ENCODE measurements around the gene SYNE2.

The SYNE2 gene

GRCh38 chr14:63926641-63927040 is 73.8 kb downstream of the SYNE2 start:
- DNase-seq (ENCODE audit: low read depth, low spot score), result no peak
- CTCF ChIA-PET, result interaction anchor here (1.6 kb wide), 1 partner anchor 12 kb away, joined by 3 read pairs; no protein-coding TSS in a partner anchor
- POLR2A ChIA-PET, result no interaction called here
- H3K4me3 ChIP-seq (ENCODE audit: low read depth, low read length), result no peak overlapping the region
- TF ChIP-seq CTCF (IDR thresholded peaks at IDR 0.05; ENCODE audit: insufficient read depth, low read length, missing control alignments), result no peak

- CTCF ChIA-PET, result no interaction called here
- POLR2A ChIA-PET, result no interaction called here
- H3K4me3 ChIP-seq (ENCODE audit: low read depth, low read length), result no peak overlapping the region
- DNase-seq (ENCODE audit: low read depth, low spot score), result no peak
- TF ChIP-seq CTCF (IDR thresholded peaks at IDR 0.05; ENCODE audit: insufficient read depth, low read length, missing control alignments), result no peak
Observed at GRCh38 chr14:63928744-63929174, 76.0 kb downstream of the SYNE2 start.

GRCh38 chr14:63933110-63933509 is 80.3 kb downstream of the SYNE2 start:
- H3K4me3 ChIP-seq (ENCODE audit: low read depth, low read length), result no peak overlapping the region
- TF ChIP-seq CTCF (IDR thresholded peaks at IDR 0.05; ENCODE audit: insufficient read depth, low read length, missing control alignments), result no peak
- ChIA-PET CTCF (no interaction called here), POLR2A (no interaction called here)
- no peak for DNase-seq (ENCODE audit: low read depth, low spot score)

- no peak overlapping the region for H3K4me3 ChIP-seq (ENCODE audit: low read depth, low read length)
- ChIA-PET CTCF (interaction anchor here (0.6 kb wide), 1 partner anchor 370 kb away, joined by 4 read pairs; no protein-coding TSS in a partner anchor), POLR2A (no interaction called here)
- no peak for TF ChIP-seq CTCF (IDR thresholded peaks at IDR 0.05; ENCODE audit: insufficient read depth, low read length, missing control alignments)
- DNase-seq (ENCODE audit: low read depth, low spot score), result no peak
Observed at GRCh38 chr14:63933711-63934110, 80.9 kb downstream of the SYNE2 start.

GRCh38 chr14:63938198-63939005 is 85.6 kb downstream of the SYNE2 start:
- POLR2A ChIA-PET, result no interaction called here

DNA sequence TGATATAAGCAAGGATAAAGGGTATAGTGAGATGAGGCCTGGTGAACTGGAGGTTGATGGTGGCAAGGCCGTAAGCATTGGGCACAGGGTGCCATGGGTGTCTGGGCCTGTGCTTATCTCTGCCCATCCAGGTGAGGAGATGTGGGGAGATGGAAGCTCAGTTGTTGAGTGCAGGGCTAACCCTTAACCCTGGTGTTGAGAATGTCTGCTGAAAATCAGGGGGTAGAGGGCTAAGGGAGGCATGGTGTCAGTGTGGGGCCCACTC is 86.1 kb downstream of the SYNE2 start:
- H3K4me3 ChIP-seq (ENCODE audit: low read depth, low read length), result no peak overlapping the region
- no peak for DNase-seq (ENCODE audit: low read depth, low spot score)
- no peak for TF ChIP-seq CTCF (IDR thresholded peaks at IDR 0.05; ENCODE audit: insufficient read depth, low read length, missing control alignments)
- ChIA-PET CTCF (no interaction called here), POLR2A (no interaction called here)

More at GRCh38 chr14:63938198-63939005, 85.6 kb downstream of the SYNE2 start:
- CTCF ChIA-PET, result no interaction called here
- H3K4me3 ChIP-seq (ENCODE audit: low read depth, low read length), result no peak overlapping the region
- DNase-seq (ENCODE audit: low read depth, low spot score), result no peak
- TF ChIP-seq CTCF (IDR thresholded peaks at IDR 0.05; ENCODE audit: insufficient read depth, low read length, missing control alignments), result no peak
